OCI-LY1 (cell line): ENCODE measurements around the gene COQ4.
"Not testable (repeated sequence)": the region's sequence is repeated elsewhere in the genome, so short reads cannot be mapped to it uniquely, and the experiment has no call there.

Experiments
- H2AFZ ChIP-seq: fragments of 200-600 bp; sonication (generic), shearing (Covaris generic); 2 replicates; pipeline ENCODE4 v1.6.0; 2014; ENCODE audit warnings: antibody characterized with exemption, mild to moderate bottlenecking, low read length
- H3F3A ChIP-seq: fragments of 200-600 bp; sonication (generic), shearing (Covaris generic); 2 replicates; pipeline ENCODE4 v1.6.0; 2014; ENCODE audit warnings: mild to moderate bottlenecking, antibody characterized with exemption, low read length, moderate library complexity; ENCODE audit not compliant: insufficient read depth
- H3K27ac ChIP-seq: fragments of 200-600 bp; sonication (generic); 2 replicates; pipeline ENCODE4 v1.5.1; 2014; ENCODE audit warnings: low read length, mixed run types, mild to moderate bottlenecking, low read depth; ENCODE audit not compliant: poor library complexity, severe bottlenecking
- H3K27me3 ChIP-seq: fragments of 200-600 bp; sonication (generic); 2 replicates; pipeline ENCODE4 v1.6.0; 2014; ENCODE audit warnings: antibody characterized with exemption, mild to moderate bottlenecking, low read length, moderate library complexity; ENCODE audit not compliant: insufficient read depth
- H3K36me3 ChIP-seq: fragments of 200-600 bp; sonication (generic); 2 replicates; pipeline ENCODE4 v1.6.1; 2014; ENCODE audit warnings: mild to moderate bottlenecking, antibody characterized with exemption, low read length, moderate library complexity, mixed read lengths; ENCODE audit not compliant: insufficient read depth
- H3K4me1 ChIP-seq: fragments of 200-600 bp; sonication (generic); 2 replicates; pipeline ENCODE4 v1.5.1; 2014; ENCODE audit warnings: mild to moderate bottlenecking, low read length, moderate library complexity; ENCODE audit not compliant: insufficient read depth, severe bottlenecking
- H3K4me2 ChIP-seq: fragments of 200-600 bp; sonication (generic), shearing (Covaris generic); 2 replicates; pipeline ENCODE4 v1.6.1; 2014; ENCODE audit warnings: low read length
- H3K4me3 ChIP-seq: fragments of 200-600 bp; sonication (generic); 2 replicates; pipeline ENCODE4 v1.5.1; 2014; ENCODE audit warnings: low read length, low read depth, mild to moderate bottlenecking, mixed read lengths; ENCODE audit not compliant: poor library complexity, severe bottlenecking
- H3K79me2 ChIP-seq: fragments of 200-600 bp; shearing (Covaris generic); 2 replicates; pipeline ENCODE4 v1.6.1; 2016; ENCODE audit warnings: mixed run types, low read length, mixed read lengths; ENCODE audit not compliant: insufficient read depth
- H3K9ac ChIP-seq: fragments of 200-600 bp; sonication (generic), shearing (Covaris generic); 2 replicates; pipeline ENCODE4 v1.6.1; 2014; ENCODE audit warnings: mild to moderate bottlenecking, low read length, mixed read lengths
- H3K9me2 ChIP-seq: fragments of 200-600 bp; sonication (generic), shearing (Covaris generic); 2 replicates; pipeline ENCODE4 v1.6.1; 2014; ENCODE audit warnings: low read depth, mild to moderate bottlenecking, low read length, mixed read lengths
- H3K9me3 ChIP-seq: fragments of 200-600 bp; shearing (Covaris generic); 2 replicates; pipeline ENCODE4 v1.6.1; 2014; ENCODE audit warnings: low read length, mixed read lengths
- H4K20me1 ChIP-seq: fragments of 200-600 bp; sonication (generic), shearing (Covaris generic); 2 replicates; pipeline ENCODE4 v1.6.0; 2016; ENCODE audit warnings: mild to moderate bottlenecking, low read length; ENCODE audit not compliant: insufficient read depth
- EZH2 ChIP-seq: fragments of 200-600 bp; sonication (generic), shearing (Covaris generic); IDR thresholded peaks from 2 replicates; pipeline ENCODE4 v1.8.0; 2017; ENCODE audit warnings: borderline replicate concordance, mixed run types, mild to moderate bottlenecking, antibody characterized with exemption, low read length, moderate library complexity, mixed read lengths
- TF ChIP-seq, protein P1 (sequence below): fragments of 200-600 bp; sonication (generic), shearing (Covaris generic); IDR thresholded peaks from 2 replicates; pipeline ENCODE4 v1.5.1; 2017; ENCODE audit warnings: mild to moderate bottlenecking, antibody characterized with exemption, low read length, moderate library complexity, mixed read lengths

COQ4 gene

DNA sequence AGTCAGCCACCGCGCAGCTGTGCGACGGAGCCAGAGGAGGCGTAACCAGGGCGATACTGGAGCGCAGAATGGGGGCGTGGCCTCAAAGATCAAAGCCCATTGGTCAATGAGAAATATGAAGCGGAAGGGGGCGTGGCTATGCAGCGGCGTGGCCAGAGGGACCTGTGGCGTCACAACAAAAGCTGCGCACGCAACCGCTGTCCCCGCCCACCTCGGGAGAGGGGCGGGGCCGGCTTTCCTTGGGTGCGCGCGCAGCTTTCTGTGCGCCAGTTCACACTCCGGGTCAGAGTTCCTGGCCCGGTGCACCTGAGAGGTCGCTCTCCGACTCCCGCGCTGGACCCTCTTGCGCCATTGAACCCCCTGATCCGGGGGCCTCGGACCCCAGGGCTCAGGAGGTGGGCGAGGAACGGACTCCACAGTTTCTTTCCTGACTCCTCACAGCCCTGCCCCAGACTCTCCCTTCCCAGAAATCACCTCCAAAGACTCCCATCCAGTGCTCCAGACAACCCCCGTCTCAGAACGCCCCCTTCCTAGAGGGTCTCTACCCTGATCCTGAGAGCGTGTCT, 46.5 kb upstream of the COQ4 start, which contains the start of gene SWI5:
Gene SWI5 (plus strand): TSS at position 269 of the 566 bp plus-strand sequence.
- H3K27ac ChIP-seq = no peak within 1 kb of the TSS
- no peaks in the 10 kb centered on the region for H3K79me2 ChIP-seq
- H3K9me2 ChIP-seq = no peaks in the 10 kb centered on the region

DNA sequence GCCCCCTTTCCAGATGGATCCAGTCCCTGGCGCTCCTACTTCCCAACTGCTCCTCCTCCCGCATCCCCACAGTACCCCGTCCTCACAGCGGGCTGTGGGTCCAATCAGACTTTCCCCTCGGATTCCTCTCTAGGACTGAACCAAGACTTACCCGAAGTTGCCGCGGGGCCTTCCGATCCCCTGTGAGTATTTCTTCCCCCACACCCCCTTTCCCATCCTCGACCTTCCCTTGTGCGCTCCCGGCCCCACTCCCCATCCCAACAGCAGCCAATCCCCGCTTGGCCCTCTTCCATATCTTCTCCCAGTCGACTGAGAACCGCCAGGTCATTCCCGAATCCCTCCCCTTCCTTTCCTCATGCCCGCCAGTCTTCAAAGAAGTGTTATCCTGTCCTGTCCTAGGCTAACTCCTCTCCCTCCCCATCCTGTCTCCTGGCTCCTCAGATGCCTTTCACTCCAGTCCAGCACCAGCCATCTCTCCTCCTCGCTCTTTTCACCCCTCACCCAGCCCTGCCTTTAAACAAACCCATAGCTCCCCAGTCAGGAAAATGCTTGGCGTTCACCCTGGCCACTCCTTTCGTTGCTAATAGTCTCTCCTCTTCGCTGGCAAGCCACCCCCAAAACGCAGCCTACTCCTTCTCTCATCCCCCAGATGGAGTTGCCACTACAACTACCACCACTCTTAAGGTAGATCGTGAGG, 45.9 kb upstream of the COQ4 start:
- peaks cover 24% of the 10 kb centered on the region for H3K4me1 ChIP-seq
- peak overlapping the region; percentile 70 for H3K4me3 ChIP-seq
- H3K27ac ChIP-seq = no peak overlapping the region
- no peaks in the 10 kb centered on the region for H3K9me3 ChIP-seq
- no peaks in the 10 kb centered on the region for H3K9me2 ChIP-seq
- H3K79me2 ChIP-seq = no peaks in the 10 kb centered on the region
- no peaks in the 10 kb centered on the region for H3K27me3 ChIP-seq
- TF ChIP-seq EZH2 = no peak
- TF ChIP-seq, protein P1, sequence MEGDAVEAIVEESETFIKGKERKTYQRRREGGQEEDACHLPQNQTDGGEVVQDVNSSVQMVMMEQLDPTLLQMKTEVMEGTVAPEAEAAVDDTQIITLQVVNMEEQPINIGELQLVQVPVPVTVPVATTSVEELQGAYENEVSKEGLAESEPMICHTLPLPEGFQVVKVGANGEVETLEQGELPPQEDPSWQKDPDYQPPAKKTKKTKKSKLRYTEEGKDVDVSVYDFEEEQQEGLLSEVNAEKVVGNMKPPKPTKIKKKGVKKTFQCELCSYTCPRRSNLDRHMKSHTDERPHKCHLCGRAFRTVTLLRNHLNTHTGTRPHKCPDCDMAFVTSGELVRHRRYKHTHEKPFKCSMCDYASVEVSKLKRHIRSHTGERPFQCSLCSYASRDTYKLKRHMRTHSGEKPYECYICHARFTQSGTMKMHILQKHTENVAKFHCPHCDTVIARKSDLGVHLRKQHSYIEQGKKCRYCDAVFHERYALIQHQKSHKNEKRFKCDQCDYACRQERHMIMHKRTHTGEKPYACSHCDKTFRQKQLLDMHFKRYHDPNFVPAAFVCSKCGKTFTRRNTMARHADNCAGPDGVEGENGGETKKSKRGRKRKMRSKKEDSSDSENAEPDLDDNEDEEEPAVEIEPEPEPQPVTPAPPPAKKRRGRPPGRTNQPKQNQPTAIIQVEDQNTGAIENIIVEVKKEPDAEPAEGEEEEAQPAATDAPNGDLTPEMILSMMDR = no peak
- H3K36me3 ChIP-seq = peaks cover 5% of the 10 kb centered on the region; the same call in 1 of the 2 replicates
- H4K20me1 ChIP-seq = no peaks in the 10 kb centered on the region
- H3F3A ChIP-seq = no peaks in the 10 kb centered on the region
- H3K9ac ChIP-seq = peak overlapping the region; percentile 79
- H3K4me2 ChIP-seq = peak overlapping the region; percentile 82
- no peak overlapping the region for H2AFZ ChIP-seq

More for the DNA sequence above, 46.5 kb upstream of the COQ4 start, which contains the start of gene SWI5:
- H3K27me3 ChIP-seq = no peaks in the 10 kb centered on the region
- H3K4me2 ChIP-seq = peak within 1 kb of the TSS; percentile 96
- H3K4me1 ChIP-seq = peaks cover 24% of the 10 kb centered on the region
- no peak within 1 kb of the TSS for H2AFZ ChIP-seq
- H3K9ac ChIP-seq = peak within 1 kb of the TSS; percentile 92
- peak within 1 kb of the TSS; percentile 70 for H3K4me3 ChIP-seq
- no peaks in the 10 kb centered on the region for H3F3A ChIP-seq
- no peak for TF ChIP-seq EZH2
- TF ChIP-seq, protein P1 = no peak
- peaks cover 12% of the 10 kb centered on the region; the same call in 1 of the 2 replicates for H3K36me3 ChIP-seq
- H3K9me3 ChIP-seq = no peaks in the 10 kb centered on the region
- H4K20me1 ChIP-seq = no peaks in the 10 kb centered on the region

DNA sequence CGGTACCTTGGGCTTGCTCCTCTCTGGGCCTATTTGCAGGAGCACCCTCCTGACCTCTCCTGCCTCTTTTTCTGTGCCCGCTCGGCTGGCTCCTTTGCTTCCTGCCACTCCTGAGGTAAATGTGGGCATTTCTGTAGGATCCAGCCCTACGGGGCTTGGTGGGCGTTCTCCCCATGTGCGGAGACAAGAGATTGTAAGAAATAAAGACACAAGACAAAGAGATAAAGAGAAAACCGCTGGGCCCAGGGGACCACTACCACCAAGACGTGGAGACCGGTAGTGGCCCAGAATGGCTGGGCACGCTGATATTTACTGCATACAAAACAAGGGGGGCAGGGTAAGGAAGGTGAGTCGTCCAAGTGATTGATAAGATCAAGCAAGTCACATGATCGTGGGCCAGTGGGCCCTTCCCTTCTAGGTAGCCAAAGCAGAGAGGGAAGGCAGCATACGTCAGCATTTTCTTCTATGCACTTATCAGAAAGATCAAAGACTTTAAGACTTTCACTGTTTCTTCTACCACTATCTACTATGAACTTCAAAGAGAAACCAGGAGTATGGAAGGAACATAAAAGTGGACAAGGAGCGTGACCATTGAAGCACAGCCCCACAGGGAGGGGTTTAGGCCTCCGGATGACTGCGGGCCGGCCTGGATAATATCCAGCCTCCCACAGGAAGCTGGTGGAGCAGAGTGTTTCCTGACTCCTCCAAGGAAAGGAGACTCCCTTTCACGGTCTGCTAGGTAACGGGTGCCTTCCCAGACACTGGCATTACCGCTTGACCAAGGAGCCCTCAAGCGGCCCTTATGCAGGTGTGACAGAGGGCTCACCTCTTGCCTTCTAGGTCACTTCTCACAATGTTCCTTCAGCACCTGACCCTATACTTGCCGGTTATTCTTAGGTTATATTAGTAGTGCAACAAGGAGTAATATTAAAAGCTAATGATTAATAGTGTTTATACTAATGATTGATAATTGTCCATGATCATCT, 43.3 kb upstream of the COQ4 start:
- not testable (repeated sequence) for H3K27ac ChIP-seq, H3K9me2 ChIP-seq, H3K4me2 ChIP-seq, H3K4me3 ChIP-seq, H3K9ac ChIP-seq, H3K9me3 ChIP-seq, H4K20me1 ChIP-seq, H3K36me3 ChIP-seq, H3K79me2 ChIP-seq, H2AFZ ChIP-seq, H3K27me3 ChIP-seq, H3F3A ChIP-seq
- peaks cover 21% of the 10 kb centered on the region for H3K4me1 ChIP-seq
